Activated CD4-positive, alpha-beta T cell treated with anti-CD3 and anti-CD28 coated beads for 4 hours (primary cell): ENCODE results near the gene GAB1.

ENCODE experiments used
- DNase-seq, 2 donors: peaks; one replicate each; pipeline ENCODE4 v3.0.0-alpha.2; 2020

The GAB1 gene

DNA sequence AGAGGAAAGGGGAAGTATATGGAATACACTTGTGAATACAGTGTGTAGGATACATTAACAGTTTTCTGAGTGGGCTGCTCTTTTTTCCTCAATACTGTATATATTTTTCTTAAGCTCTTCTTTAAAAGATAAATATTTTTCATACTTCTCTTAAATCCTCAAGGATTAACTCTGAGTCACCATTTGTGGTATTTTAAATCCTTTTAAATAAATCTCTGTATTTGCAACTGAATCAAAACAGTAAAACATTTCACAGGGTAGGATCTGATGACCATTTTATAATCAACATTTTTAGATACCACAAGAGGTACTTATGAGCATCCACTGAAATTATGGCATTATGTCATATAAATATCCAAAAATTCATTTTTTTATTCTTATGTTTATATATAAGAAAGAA, 87.6 kb downstream of the GAB1 start:
- no peak for DNase-seq

DNA sequence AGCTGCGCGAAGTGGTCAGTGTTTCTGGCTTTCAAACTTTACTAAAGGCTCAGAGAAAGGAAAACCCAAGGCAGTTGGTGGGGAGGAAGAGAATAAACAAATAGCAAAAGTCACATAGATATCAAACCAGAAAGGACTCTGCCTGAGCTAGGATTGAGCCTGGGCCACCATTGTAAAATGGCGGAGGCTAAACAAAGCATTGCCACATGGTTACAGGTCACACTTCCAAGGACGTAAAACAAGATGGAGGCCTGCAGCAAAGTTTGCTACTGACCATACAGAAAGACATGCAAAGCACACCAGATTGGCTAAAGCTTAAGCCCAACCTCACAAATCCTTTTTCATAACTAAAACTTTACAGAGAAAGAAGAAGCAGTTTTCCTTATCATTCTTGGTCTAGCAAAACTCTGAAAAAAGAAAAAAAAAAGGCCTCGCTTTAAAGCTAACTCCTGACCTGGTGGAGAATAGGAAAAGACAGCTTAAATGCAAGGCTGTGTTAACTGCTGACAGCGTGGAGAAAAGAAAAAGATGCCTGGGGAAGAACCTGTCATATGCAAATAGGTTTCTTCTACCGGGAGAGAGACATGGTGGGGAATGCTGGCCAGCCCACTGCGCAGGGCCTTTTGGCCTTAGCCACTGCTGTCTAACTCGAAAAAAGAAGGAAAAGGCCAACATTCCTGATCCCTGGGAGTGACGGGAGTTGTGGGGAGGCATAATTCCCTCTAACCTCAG, 95.0 kb downstream of the GAB1 start:
- DNase-seq = no peak

DNA sequence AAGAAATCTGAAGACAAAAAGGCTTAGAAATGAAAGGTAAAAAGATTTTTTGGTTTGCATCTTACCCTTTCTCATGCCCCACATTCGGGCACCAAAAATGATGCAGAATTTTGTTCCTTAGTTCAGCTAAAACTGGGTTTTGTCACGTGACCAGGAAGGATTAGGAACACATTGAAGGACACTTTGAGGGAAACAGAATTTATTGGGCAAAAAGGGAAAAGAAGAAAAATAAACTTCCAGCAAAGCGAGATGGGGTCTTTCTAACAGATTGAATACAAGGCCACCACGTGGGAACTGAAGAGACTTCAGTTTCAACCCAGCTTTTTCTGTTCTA, 95.5 kb downstream of the GAB1 start:
- no peak for DNase-seq

DNA sequence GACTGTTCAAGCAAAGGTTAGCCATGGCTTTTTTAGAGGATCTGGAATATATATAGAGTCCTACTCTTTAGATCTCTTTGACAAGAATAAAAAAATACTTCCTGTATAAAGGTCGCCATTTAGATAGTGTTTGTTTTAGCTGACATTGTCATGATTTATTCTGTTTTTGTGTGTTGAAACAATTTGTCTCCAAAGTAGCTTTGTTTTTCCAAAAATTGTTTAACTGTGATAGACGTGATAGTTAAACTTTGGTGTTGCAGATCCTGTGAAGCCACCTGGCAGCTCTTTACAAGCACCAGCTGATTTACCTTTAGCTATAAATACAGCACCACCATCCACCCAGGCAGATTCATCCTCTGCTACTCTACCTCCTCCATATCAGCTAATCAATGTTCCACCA, 96.6 kb downstream of the GAB1 start:
- DNase-seq = no peak

DNA sequence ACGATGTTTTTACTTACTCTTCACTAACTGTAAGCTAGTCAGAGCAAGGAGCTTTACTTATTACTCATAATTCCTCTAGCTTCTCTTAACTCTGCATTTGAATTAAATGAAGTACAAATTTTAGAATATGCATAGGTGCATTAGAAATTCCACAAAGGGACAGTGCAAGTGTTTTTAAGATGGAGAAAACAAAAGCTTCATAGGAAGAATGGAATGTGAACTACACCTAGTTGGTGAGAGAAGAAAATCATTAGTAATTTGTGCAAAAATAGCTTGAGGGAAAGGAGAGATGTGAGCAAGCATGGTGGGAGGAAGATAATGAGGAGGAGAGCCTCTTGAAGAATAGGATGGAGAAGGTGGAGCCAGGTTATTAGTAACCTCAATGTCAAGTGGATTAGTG, 99.3 kb downstream of the GAB1 start:
- DNase-seq = no peak

DNA sequence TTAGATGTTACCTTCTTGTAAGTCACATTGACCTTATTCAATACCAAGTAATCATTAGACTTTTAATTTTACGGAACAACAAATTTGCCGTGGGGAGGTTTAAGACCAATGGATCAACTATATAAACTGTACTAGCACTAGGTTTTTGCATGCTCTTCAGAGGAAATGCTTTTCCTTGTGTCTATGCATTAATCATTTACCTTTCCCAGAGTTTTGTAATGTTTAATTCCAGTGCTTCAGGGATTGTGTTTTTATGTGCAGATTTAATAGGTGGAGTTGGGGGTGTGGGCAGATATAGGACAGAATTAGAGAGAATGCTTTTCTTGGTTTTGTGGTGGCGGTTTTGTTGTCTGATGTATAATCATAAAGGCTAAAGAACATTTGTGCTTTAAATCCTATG, 100.8 kb downstream of the GAB1 start:
- no peak for DNase-seq

DNA sequence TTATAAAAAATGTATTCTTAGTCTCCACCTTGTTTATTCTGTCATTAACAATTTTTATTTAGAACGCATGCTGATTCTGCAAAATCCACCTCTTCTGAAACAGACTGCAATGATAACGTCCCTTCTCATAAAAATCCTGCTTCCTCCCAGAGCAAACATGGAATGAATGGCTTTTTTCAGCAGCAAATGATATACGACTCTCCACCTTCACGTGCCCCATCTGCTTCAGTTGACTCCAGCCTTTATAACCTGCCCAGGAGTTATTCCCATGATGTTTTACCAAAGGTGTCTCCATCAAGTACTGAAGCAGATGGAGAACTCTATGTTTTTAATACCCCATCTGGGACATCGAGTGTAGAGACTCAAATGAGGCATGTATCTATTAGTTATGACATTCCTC, 101.3 kb downstream of the GAB1 start:
- no peak for DNase-seq

DNA sequence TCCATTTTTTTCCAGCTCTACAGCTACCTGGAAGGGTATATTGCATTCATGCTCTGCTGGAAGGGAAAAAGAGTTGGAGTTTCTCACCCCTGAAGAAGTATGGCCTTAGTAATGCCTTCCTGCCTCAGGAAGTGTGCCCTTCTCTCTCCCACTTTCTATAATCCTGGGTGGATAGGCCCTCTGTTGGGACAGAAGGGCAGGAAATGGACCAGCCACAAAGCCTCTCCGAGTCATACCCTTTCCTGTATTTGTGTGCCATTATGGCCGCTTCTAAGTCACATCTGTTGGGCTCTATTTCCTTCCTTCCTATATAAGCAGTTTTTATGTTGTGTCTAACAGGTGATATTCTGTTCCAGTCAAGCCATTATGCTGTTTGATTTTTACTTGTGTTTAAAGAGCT, 102.0 kb downstream of the GAB1 start:
- no peak for DNase-seq

DNA sequence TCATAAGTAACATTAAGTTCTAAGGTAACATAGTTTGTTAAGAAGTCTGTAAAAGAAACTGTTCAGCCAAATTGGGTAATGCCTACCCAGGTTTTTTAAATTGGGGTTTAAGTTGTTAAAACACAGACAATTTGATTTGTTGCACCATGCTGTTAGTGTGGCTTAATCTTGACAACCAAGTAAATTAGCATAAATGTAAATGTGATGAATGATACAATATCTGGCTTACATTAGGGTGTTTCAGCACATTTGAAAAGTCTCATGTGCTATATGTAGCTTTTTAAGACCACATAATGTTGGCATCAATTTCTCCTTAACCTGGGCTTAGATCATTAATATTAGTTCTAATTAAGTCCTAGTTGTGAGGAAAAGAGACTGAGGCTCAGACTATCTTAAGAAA, 104.4 kb downstream of the GAB1 start:
- DNase-seq = no peak

DNA sequence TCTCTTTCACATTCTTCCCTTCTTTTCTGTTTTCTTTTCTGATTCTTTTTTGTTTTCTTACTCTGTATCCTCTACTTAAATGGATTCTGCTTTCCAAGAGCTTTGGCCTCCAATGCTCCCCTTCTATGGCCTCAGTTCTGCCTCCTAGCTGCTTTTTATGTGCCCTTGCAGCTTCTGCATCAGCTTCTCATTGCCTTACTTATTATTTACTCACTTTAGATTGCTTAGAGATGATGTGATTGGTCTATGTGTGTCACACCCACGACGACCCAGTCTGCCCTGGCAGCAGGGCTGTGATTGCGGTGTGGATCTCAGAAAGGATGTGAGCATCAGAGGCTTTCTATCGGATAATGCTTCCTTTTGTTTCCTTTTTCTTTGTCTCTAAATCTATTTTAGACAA, 105.0 kb downstream of the GAB1 start:
- no peak for DNase-seq

DNA sequence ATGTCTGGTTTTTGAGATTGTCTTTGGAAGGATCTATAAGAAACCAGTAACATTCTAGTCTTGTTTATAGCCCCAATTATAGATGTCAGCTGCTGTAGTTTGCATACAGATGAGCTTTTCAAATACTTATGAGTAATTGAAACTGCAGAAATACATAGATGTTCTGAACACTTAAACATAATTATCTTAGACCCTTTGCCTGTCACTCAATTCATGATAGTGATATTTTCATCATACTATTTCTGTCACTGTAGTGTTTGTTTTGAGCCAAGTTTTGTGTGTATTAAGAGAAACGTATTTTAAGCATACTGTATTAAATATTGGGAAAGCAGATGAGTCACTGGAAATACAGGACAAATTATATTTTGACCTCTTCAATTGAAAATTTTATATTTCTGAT, 107.1 kb downstream of the GAB1 start:
- no peak for DNase-seq

DNA sequence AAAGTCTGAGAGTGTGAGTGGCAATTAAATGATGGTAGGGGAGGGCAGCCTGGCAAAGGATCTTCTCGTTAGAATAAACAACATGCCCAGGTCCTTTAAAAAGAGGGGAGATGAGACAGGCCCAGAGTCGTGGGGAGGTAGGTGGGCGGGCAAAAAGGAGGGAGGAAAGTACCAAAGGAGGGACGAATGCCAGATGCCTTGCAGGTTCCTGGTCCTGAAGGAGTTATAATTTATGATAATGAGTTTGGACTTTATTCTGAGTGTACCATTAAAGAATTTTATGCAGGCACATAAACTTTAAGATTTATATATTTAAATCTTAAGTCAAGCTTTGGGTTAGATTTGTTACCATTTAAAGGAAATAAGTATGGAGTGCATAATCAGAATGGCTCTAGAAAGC, 114.5 kb downstream of the GAB1 start:
- DNase-seq = no peak

DNA sequence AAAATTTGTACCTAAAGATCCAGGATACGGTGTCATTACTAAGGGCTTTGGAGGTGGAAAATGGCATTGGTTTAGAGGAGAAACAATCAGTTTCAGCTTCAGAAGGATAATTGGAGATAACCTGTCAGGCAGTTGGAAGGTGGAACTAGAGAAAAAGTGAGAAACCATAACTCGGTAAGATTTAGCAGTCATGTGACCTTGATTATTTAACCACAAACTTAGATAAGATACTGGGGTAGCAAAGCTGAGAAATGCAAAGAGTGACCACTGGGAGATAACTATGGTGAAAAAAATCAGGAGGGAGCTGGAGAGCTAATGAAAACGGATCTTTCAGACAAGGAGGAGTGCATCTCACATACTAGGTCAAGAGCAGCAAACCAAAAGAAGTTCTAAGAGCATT, 118.5 kb downstream of the GAB1 start:
- DNase-seq = no peak

DNA sequence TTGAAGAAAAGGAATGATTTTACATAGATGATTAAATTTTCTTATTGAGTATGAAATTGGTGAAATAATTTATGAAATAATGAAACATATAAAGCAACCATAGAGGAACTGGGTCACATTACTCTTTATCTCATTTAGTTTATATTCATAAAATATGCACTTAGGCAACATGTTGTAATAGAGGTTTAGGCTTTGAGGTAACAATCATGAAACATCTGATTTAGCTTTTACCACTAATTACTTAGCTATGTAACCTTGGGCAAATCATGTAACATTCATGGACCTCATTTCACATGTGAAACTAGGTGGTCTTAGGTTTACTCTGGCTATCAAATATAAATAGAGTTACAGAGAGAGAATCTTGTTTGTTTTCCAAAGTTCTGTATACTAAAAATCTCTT, 122.3 kb downstream of the GAB1 start:
- DNase-seq = no peak

DNA sequence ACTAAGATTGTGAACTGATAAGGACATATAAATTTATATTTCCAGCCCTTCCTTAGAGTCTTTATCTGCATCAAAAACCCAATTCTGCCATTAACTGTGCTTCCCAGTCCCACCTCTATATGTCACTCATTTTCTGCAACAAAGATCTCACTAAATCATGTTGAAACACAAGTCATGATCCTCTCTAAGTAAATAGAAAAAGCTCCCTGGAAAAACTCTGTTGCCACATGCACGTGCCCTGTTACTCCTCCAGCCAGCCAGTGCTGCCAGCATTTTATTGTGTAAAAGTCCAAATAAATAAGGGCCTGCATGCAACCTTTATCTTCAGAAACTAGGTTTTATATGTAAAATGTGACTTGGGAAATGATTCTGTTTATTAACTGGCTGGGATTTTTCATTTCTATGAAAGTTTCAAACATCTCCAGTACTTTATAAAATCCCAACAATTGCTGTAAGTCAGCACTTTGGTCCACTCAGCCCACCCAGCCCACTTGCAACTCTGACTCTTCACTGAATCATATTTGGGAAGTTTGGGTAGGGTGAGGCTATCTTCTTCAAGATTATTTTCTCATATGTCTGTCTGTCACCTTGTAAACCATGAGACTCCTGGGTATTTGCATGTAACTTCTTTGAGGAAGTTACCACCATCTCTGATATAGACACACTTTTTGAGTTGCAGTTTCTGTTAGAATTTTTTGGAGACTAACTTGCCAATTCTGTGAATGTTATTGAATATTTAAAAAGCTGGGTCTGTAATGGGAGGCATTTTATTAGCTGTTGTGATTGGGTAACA, 136.9 kb downstream of the GAB1 start:
- no peak for DNase-seq

DNA sequence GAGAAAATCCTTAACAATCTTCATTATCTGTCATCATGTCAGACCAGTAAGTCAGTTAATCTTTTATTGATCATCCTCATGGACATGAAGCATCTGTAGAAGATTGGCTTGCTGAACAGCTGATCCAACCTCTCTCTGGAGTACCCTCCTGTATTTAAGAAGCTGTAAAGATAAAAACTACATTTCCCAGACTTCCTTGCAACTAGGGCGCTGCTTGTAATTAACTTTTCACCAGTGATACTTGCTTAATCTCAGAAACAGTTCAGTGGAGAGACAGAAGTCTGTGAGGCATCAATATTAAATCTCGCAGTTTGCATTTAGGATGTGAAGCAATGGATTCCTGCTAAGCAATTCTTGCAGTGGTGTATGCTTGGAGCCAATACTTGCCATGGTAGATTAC, 140.8 kb downstream of the GAB1 start:
- no peak for DNase-seq

DNA sequence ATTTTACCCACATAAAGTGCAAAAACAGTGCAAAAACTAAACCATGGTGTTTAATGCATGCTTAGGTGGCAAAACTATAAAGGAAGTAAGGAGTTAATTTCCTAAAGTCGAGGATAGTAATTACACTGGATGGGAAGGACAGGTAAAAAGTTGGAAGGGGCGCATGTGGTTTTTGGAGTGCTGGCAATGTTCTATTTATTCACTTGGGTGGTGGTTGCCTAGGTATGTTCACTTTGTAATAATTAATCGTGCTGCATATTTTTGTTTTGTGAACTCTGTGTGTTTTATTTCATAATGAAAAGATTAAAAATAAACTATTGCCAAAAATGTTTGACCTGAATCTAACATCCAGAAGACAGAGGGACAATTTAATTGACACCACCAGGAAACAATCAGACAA, 144.7 kb downstream of the GAB1 start:
- no peak for DNase-seq

DNA sequence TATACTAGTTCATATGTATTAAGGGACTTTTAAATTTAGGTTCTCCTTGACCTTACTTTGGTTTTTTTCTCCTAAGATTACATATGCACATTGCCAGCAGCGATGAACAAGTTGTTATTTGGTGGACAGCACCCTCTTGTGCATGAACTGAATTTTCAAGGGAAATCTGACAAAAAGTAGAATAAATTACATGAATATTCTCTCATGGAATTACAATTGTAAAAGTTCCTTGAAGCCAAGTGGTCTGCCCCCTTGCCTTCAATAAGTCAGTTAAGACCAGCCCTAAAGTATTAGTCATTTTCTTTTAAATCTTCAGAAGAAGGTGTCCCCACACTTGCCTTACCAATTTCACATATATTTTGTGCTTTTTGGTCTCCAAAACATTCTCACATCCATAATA, 146.2 kb downstream of the GAB1 start:
- DNase-seq = no peak

DNA sequence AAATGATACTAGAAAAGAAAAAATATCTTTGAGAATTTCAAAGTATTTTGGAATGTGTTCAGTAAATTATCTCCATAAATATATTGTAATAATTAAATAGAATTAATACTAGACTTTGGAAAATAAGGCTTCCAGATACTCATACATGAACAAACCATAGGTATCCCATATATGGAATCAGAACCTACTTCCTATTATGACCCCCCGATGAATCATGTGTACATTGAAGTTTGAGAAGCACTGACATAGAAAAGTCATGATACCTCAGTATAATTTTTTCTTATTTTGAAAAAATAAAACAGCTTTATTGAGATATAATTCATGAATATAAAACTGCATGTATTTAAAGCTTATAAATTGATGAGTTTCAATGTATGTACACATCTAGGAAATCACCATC, 149.6 kb downstream of the GAB1 start:
- DNase-seq = no peak

DNA sequence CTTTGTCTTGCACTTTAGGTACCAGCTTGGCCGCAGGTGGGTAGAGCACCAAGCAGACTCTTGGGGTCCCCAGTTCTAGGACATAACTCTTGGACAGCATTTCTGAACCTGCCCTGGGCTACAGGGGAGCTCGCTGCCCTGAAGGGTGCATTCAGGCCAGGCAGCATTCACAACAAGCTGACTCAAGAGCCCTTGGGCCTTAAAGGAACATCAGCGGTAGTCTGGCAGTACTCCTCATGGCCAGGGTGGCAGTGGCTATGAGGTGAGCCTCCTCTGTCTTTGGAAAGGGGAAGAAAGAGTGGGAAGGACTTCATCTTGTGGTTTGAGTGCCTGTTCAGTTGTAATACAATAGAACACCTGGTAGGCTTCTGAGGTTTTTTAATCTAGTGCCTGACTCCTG, 152.0 kb downstream of the GAB1 start:
- no peak for DNase-seq

DNA sequence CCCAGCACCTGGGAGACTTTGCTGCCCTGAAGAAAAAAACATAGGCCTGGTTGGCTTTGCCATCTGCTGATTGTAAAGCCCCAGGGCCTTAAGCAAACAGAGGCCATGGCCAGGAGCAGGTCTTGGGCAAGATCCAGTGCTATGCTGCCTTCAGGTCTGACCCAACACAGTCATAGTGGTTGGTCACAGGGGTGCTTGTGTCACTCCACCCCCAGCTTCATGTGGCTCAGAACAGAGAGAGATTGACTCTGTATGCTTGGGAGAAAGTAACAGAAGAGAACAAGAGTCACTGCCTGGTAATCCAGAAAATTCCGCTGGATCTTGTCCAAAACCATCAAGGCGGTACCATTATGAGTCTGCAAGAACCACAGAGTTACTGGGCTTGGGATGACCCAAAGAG, 152.4 kb downstream of the GAB1 start:
- DNase-seq = no peak

DNA sequence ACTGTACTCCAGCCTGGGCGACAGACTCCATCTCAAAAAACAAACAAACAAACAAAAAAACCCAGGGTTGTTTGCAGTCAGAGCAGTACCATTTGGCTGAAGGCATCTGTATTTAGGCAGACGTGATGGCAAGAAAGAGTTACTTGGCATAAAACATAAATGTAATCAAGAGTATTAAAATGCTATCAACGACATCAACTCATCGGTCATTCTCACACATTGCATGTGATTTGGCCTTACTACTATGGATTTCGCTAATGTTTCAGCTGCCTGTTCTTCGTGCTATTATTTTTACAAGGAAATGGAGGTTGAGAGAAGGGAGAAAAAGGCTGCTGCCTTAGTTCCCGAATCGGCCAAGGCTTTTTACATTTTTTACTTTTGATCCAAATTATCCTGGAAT, 161.3 kb downstream of the GAB1 start:
- no peak for DNase-seq

DNA sequence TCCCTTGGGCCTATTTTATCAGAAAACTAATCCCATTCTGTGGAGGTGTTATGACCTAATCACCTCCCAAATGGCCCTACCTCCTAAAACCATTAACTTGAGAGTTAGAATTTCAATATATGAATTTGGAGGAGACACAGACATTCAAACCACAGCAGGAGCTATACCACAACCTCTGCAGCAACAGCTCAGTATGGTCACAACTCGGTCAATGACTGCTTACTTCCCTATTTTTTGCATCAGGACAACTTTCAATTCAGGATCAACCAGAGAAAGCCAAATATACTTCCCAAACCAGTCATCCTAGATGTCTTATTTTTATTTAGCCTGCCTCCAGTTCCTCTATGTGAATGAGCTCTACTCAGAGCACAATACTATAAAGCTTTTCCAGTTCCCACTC, 165.6 kb downstream of the GAB1 start:
- DNase-seq = no peak

DNA sequence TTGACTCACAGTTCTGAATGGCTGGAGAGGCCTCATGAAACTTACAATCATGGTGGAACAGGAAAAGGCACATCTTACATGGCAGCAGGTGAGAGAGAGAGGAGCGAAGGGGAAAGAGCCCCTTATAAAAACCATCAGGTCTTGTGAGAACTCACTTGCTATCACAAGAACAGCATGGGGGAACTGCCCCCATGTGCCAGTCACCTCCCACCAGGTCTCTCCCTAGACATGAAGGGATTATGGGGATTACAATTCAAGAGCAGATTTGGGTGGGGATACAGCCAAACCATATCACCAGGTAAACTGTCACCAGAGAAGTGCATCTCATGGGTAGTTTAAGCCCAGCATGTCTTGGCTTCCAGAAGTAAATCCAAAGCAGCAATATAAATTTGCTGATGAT, 169.4 kb downstream of the GAB1 start:
- no peak for DNase-seq

DNA sequence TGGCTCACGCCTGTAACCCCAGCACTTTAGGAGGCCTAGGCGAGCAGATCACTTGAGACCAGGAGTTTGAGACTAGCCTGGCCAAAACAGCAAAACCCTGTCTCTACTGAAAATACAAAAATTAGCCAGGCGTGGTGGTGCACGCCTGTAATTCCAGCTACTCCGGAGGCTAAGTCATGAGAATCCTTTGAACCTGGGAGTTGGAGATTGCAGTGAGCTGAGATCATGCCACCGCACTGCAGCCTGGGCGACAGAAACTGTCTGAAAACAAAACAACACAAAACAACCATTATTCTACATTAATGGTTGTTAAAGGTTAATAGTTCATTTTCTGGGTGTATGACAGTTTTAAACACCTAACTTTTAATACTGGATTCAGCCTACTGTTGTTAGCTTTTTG, 175.2 kb downstream of the GAB1 start:
- no peak for DNase-seq
